K562 (cell line): ENCODE measurements around the gene AMT. TPM values are rescaled to one million over a fixed set of nuclear protein-coding genes. Genes with fewer than 3 reads are reported as not detected.

Source experiments
- ATAC-seq: fragments of 200-7000 bp; cut with Tn5 transposase; 3 replicates; pipeline ENCODE4 v1.9.1; 2020; ENCODE audit warnings: moderate library complexity
- BruUV-seq: library from RNA; stranded (reverse); fragments of 400-500 nt; replicated peaks from 2 replicates; lab custom pipeline; 2021; lab: Mats Ljungman, UMichigan
- CTCF ChIA-PET: fragments of 300-600 bp; formaldehyde crosslinking; extraction: SDS; loops from one replicate; lab custom pipeline; 2021; ENCODE audit warnings: low intra/inter-chr PET ratio; lab: Yijun Ruan, JAX
- POLR2A ChIA-PET: fragments of 300-600, 350-650 bp; sonication (Branson Sonifier 250); formaldehyde crosslinking; extraction: SDS; loops from one replicate; lab custom pipeline; 2021; ENCODE audit warnings: antibody characterized with exemption, inconsistent platforms; lab: Yijun Ruan, JAX
- DNase-seq, 4 experiments: peaks; one replicate each; pipeline versions ENCODE4 v3.0.0 to v3.0.0-alpha.2; 2011 to 2018; ENCODE audit warnings: low spot score in 3 of 4, mixed read lengths in 3 of 4; ENCODE audit errors: extremely low read depth in 1 of 4
- FAIRE-seq: peaks from 2 replicates; lab custom pipeline; 2011; peaks lifted over from hg19 to GRCh38; lab: Jason Lieb, UNC
- H2AFZ ChIP-seq: 2 replicates; pipeline ENCODE4 v1.6.0; 2011; ENCODE audit warnings: low read depth, low read length, control low read depth, inconsistent platforms
- H3K27ac ChIP-seq: fragments of 200-600 bp; 3 replicates; pipeline ENCODE4 v1.8.0; 2011; ENCODE audit warnings: low read depth, mild to moderate bottlenecking, control low read depth, inconsistent platforms, low read length, moderate library complexity, mixed read lengths; ENCODE audit errors: extremely low read depth
- H3K27me3 ChIP-seq, 2 experiments: fragments of 300-600 bp in 1 of 2; 2 replicates in 1 of 2; 3 replicates in 1 of 2; pipeline versions ENCODE4 v1.6.0 to v1.8.0; 2011; ENCODE audit warnings: inconsistent platforms in 2 of 2, low read length in 2 of 2, mild to moderate bottlenecking in 1 of 2, mixed read lengths in 1 of 2, moderate library complexity in 1 of 2; ENCODE audit not compliant: control insufficient read depth in 2 of 2, insufficient read depth in 2 of 2
- H3K36me3 ChIP-seq: fragments of 300-600 bp; 3 replicates; pipeline ENCODE4 v1.8.0; 2011; ENCODE audit warnings: mild to moderate bottlenecking, low read length, inconsistent platforms; ENCODE audit not compliant: control insufficient read depth, insufficient read depth
- H3K4me1 ChIP-seq, 2 experiments: fragments of 200-600 bp in 1 of 2; replicated peaks in 1 of 2; 2 replicates in 1 of 2; 3 replicates in 1 of 2; pipeline versions ENCODE4 v1.5.1 to v1.8.0; 2011; ENCODE audit warnings: inconsistent platforms in 2 of 2, low read length in 2 of 2, mild to moderate bottlenecking in 1 of 2, mixed read lengths in 1 of 2, moderate library complexity in 1 of 2; ENCODE audit not compliant: control insufficient read depth in 2 of 2, insufficient read depth in 2 of 2
- H3K4me2 ChIP-seq: 2 replicates; pipeline ENCODE4 v1.6.1; 2011; ENCODE audit warnings: low read length, control low read depth, inconsistent platforms, mixed read lengths; ENCODE audit not compliant: insufficient read depth
- H3K4me3 ChIP-seq: fragments of 200-600 bp; sonication (generic), shearing (Covaris generic); 2 replicates; pipeline ENCODE4 v1.5.1; 2016; ENCODE audit warnings: control low read depth, inconsistent platforms
- H3K79me2 ChIP-seq: fragments of 200-600 bp; 3 replicates; pipeline ENCODE4 v1.8.0; 2011; ENCODE audit warnings: low read length, inconsistent platforms; ENCODE audit not compliant: control insufficient read depth, insufficient read depth
- H3K9ac ChIP-seq, 2 experiments: 2 replicates each; pipeline versions ENCODE4 v1.6.0 to v1.6.1; 2011; ENCODE audit warnings: low read depth in 2 of 2, low read length in 2 of 2, control low read depth in 1 of 2, inconsistent platforms in 1 of 2, mild to moderate bottlenecking in 1 of 2, mixed read lengths in 1 of 2; ENCODE audit not compliant: insufficient read depth in 1 of 2
- H3K9me1 ChIP-seq: one replicate; pipeline ENCODE4 v1.6.0; 2011; ENCODE audit warnings: inconsistent platforms, mild to moderate bottlenecking, low read length, moderate library complexity; ENCODE audit not compliant: control insufficient read depth, insufficient read depth
- H3K9me3 ChIP-seq: replicated peaks from 2 replicates; pipeline ENCODE4 v1.5.1; 2011; ENCODE audit warnings: low read depth, low read length, inconsistent platforms; ENCODE audit not compliant: control insufficient read depth, insufficient read depth
- H4K20me1 ChIP-seq: replicated peaks from 2 replicates; pipeline ENCODE4 v1.6.1; 2011; ENCODE audit warnings: low read length, inconsistent platforms, mixed read lengths; ENCODE audit not compliant: control insufficient read depth, insufficient read depth
- CBX3 ChIP-seq, 2 experiments: IDR thresholded peaks; 1 replicate in 1 of 2; 2 replicates in 1 of 2; pipeline ENCODE4 v1.6.1; 2012; ENCODE audit warnings: inconsistent platforms in 2 of 2, low read length in 2 of 2, borderline replicate concordance in 1 of 2, control low read depth in 1 of 2
- NFE2L1 ChIP-seq: fragments of 450-650 bp; IDR thresholded peaks from 2 replicates; pipeline ENCODE4 v1.6.1; 2016; ENCODE audit warnings: missing genetic modification characterization, low read depth, mild to moderate bottlenecking, missing compliant biosample characterization, moderate library complexity, borderline replicate concordance
- POLR2H ChIP-seq: IDR thresholded peaks from 2 replicates; pipeline ENCODE4 v1.6.1; 2016; ENCODE audit warnings: missing genetic modification characterization, low read depth, mild to moderate bottlenecking, control low read depth, missing compliant biosample characterization, moderate library complexity
- PRDM10 ChIP-seq: fragments of 450-650 bp; IDR thresholded peaks from 2 replicates; pipeline ENCODE4 v1.6.1; 2018; ENCODE audit not compliant: partially characterized antibody
- WGBS: fragments of 100-300 bp; shearing (Covaris generic); methylation state at CpG from one replicate; pipeline ENCODE4 v1.1.6; 2016; ENCODE audit warnings: low coverage, mixed read lengths; ENCODE audit not compliant: insufficient coverage; ENCODE audit errors: missing lambda C conversion rate; 5-methylcytosine and 5-hydroxymethylcytosine counted together
- in situ Hi-C: fragments of 300-500 bp; cut with MboI; formaldehyde crosslinking; loops from 4 replicates; pipeline ENCODE4 v1.15.0; 2018; ENCODE audit warnings: inconsistent platforms, mixed read lengths
- intact Hi-C: fragments of 100-400 bp; cut with micrococcal nuclease; formaldehyde crosslinking; loops from 2 replicates; pipeline ENCODE4 v1.14.2; 2022
- polyA plus RNA-seq, 8 experiments: library from polyadenylated mRNA; depleted of rRNA in 4 of 8; stranded (reverse) in 5 of 8; unstranded in 3 of 8; fragments of >200 nt; fragmentation: Nextera tagmentation in 2 of 8; fragmentation: Illumina TruSeq in 1 of 8; extraction: Ambion mirVana in 2 of 8; extraction: Trizol in 1 of 8; gene quantifications; 2 replicates each; pipeline versions ENCODE4 v1.2.1 to v1.2.3, GENCODE V29; 2011 to 2014; ENCODE audit warnings: inconsistent platforms in 1 of 8, missing spikeins in 1 of 8
- total RNA-seq, 7 experiments: library from RNA; depleted of rRNA in 6 of 7; stranded (reverse); fragments of >200 nt in 6 of 7; fragmentation: Illumina TruSeq in 2 of 7; extraction: Trizol in 2 of 7; gene quantifications; 2 replicates each; pipeline versions ENCODE4 v1.2.1 to v1.2.3, GENCODE V29; 2011 to 2021; ENCODE audit warnings: low replicate concordance in 1 of 7

AMT gene
- total and polyA plus RNA-seq, 9 of the 15 experiments (the other 6 are each of a cell fraction or from before 2014, with no cell fraction given), result 0.14 to 2.1 (median 0.52) TPM

- TF ChIP-seq PRDM10 (no peak), CBX3 (IDR thresholded peaks at IDR 0.05; ENCODE audit: borderline replicate concordance in 1 of 2, low read length in 2 of 2) (no peak)
Observed at GRCh38 chr3:49460956-49461355, 38.7 kb upstream of the AMT start (continued).

- H3K4me2 ChIP-seq, result no peak overlapping the region
- no peak for ATAC-seq
- FAIRE-seq, result no peak
Observed at GRCh38 chr3:49460188-49460890, 38.1 kb upstream of the AMT start.

More at GRCh38 chr3:49460188-49460890, 38.1 kb upstream of the AMT start:
- intact Hi-C loops, result no loop called here
- Histone ChIP-seq H3K27me3 (no peaks in the 10 kb centered on the region), H4K20me1 (no peaks in the 10 kb centered on the region), H3K27ac (no peak overlapping the region), H3K36me3 (no peaks in the 10 kb centered on the region), H3K9me3 (no peaks in the 10 kb centered on the region), H3K9ac (0 out of 4 replicates have a peak overlapping the region, but pooled peaks of 1 of the 2 experiments have one; percentile 28), H3K4me1 (peaks cover 9 to 11% of the 10 kb centered on the region in 2 experiments; a peak in 4 of 5 replicates), H3K79me2 (no peaks in the 10 kb centered on the region), H2AFZ (no peak overlapping the region), H3K9me1 (no peaks in the 10 kb centered on the region), H3K4me3 (no peak overlapping the region)
- TF ChIP-seq POLR2H (tag), result no peak
- no peak for TF ChIP-seq NFE2L1 (tag)
- in situ Hi-C loops, result no loop called here
- ChIA-PET CTCF (no interaction called here), POLR2A (no interaction called here)
- BruUV-seq, result no TSS peak
- WGBS, result 87% methylated on average over 2 of the region's 2 CpGs
- DNase-seq, result no peak
